ENCODE measurements around the gene ADAMTSL1.

DNA sequence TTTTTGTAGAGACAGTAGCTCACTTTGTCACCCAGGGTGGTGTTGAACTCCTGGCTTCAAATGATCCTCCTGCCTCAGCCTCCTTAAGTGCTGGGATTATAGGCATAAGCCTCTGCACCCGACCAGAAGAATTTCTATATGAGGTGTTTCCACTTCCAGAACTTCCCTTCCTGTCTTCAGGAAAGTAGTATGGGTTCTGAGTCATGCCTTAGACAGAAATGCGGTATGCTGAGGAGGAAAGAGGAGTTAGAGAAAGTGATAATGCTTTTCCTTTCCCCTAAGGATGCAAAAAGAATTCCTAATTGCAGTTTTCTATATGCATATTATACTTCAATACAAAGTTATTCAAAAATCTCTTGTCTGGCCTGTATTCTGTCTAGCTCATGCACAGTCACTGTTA, 16.4 kb upstream of the ADAMTSL1 start:
- no peak for TF ChIP-seq POLR2AphosphoS2 (conservative IDR thresholded peaks at IDR 0.05; ENCODE audit: low read length)
- TF ChIP-seq, protein P1, sequence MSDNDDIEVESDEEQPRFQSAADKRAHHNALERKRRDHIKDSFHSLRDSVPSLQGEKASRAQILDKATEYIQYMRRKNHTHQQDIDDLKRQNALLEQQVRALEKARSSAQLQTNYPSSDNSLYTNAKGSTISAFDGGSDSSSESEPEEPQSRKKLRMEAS (IDR thresholded peaks at IDR 0.05), result no peak
- no peak for TF ChIP-seq RFX5 (IDR thresholded peaks at IDR 0.05)
- TF ChIP-seq, protein P2, sequence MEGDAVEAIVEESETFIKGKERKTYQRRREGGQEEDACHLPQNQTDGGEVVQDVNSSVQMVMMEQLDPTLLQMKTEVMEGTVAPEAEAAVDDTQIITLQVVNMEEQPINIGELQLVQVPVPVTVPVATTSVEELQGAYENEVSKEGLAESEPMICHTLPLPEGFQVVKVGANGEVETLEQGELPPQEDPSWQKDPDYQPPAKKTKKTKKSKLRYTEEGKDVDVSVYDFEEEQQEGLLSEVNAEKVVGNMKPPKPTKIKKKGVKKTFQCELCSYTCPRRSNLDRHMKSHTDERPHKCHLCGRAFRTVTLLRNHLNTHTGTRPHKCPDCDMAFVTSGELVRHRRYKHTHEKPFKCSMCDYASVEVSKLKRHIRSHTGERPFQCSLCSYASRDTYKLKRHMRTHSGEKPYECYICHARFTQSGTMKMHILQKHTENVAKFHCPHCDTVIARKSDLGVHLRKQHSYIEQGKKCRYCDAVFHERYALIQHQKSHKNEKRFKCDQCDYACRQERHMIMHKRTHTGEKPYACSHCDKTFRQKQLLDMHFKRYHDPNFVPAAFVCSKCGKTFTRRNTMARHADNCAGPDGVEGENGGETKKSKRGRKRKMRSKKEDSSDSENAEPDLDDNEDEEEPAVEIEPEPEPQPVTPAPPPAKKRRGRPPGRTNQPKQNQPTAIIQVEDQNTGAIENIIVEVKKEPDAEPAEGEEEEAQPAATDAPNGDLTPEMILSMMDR (IDR thresholded peaks at IDR 0.05), result no peak
